ENCODE results near the gene SCART1.

DNA sequence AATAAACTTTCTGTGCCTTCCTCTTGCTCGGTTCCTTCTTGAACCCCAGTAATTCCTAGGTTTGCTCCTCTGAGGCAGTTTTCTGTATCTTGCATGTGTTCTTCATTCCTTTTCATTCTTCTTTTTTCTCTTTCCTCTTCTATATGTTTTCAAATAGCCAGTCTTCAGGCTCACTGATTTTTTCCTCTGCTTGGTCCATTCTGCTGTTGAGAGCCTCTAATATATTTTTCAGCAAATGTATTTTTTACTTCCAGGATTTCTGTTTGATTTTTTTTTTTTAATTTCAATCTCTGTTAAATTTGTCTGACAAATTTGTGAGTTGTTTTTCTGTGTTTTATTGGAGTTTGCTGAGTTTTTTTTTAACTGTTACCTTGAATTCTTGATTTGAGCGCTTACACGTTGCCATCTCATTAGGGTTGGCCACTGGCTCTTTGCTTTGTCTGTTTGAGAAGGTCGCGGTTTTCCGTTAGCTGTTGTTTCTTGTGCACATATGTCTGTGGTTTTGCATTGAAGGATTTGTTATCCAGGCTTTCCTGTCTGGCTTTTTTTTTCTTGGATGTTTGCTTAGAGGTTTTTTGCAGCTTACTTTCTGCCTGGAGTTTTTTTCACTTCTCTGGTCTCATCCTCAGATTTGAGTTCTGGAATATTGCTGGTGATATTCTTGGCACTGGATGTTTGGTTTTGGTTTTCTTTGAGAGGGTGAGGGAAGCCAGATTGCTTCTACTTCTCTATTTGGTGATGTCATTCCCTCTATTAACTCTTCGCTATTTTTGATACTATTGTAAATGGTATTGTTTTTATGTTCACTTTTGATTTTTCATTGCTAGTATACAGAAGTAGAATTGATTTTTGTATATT, 42.0 kb upstream of the SCART1 start:
- TF ChIP-seq EZH2 (IDR thresholded peaks at IDR 0.05; ENCODE audit: borderline replicate concordance, low read depth, low read length, severe bottlenecking) (no peak), CTCF (IDR thresholded peaks at IDR 0.05; ENCODE audit: extremely low read depth in 1 of 2, insufficient read depth in 1 of 2, low read depth in 1 of 2, low read length in 2 of 2) (no peak), MYC (IDR thresholded peaks at IDR 0.05; ENCODE audit: low read depth, low read length) (no peak), POLR2A (IDR thresholded peaks at IDR 0.05; ENCODE audit: low read depth, low read length) (no peak)
- TF ChIP-seq, protein P1, sequence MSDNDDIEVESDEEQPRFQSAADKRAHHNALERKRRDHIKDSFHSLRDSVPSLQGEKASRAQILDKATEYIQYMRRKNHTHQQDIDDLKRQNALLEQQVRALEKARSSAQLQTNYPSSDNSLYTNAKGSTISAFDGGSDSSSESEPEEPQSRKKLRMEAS (IDR thresholded peaks at IDR 0.05; ENCODE audit: insufficient read depth, insufficient read length) = no peak
